ENCODE measurements around the gene EFNB2.

Gene EFNB2

GRCh38 chr13:106551350-106551749, 15.9 kb upstream of the EFNB2 start:
- no peak for DNase-seq (ENCODE audit: low read depth in 2 of 2)

GRCh38 chr13:106550570-106551135, 15.2 kb upstream of the EFNB2 start:
- DNase-seq (ENCODE audit: low read depth in 2 of 2), result no peak

- no peak for DNase-seq (ENCODE audit: low read depth in 2 of 2)
These were observed 12.7 kb upstream of the EFNB2 start for GRCh38 chr13:106548064-106548696.

GRCh38 chr13:106541826-106542225, 6.4 kb upstream of the EFNB2 start:
- DNase-seq (ENCODE audit: low read depth in 2 of 2), result no peak

GRCh38 chr13:106540613-106541012, 5.2 kb upstream of the EFNB2 start:
- no peak for DNase-seq (ENCODE audit: low read depth in 2 of 2)

- no peak for DNase-seq (ENCODE audit: low read depth in 2 of 2)
These were observed 2.1 kb upstream of the EFNB2 start for GRCh38 chr13:106537521-106537920.

GRCh38 chr13:106536244-106537034, 977 bp upstream of the EFNB2 start:
- DNase-seq (ENCODE audit: low read depth in 2 of 2), result peak; percentile 65 to 92

GRCh38 chr13:106534639-106535551, 567 bp downstream of the EFNB2 start:
- DNase-seq (ENCODE audit: low read depth in 2 of 2), result no peak

- DNase-seq (ENCODE audit: low read depth in 2 of 2), result peak in 1 of 2 donors; percentile 4
These were observed 1.4 kb downstream of the EFNB2 start for GRCh38 chr13:106533943-106534638.

- no peak for DNase-seq (ENCODE audit: low read depth in 2 of 2)
These were observed 2.1 kb downstream of the EFNB2 start for GRCh38 chr13:106533101-106533942.

- no peak for DNase-seq (ENCODE audit: low read depth in 2 of 2)
These were observed 3.1 kb downstream of the EFNB2 start for GRCh38 chr13:106532111-106532929.

- DNase-seq (ENCODE audit: low read depth in 2 of 2), result no peak
These were observed 4.4 kb downstream of the EFNB2 start for GRCh38 chr13:106530980-106531481.

GRCh38 chr13:106530171-106530851, 5.2 kb downstream of the EFNB2 start:
- DNase-seq (ENCODE audit: low read depth in 2 of 2), result no peak

- no peak for DNase-seq (ENCODE audit: low read depth in 2 of 2)
These were observed 5.9 kb downstream of the EFNB2 start for GRCh38 chr13:106529415-106530170.

GRCh38 chr13:106528718-106529414, 6.6 kb downstream of the EFNB2 start:
- no peak for DNase-seq (ENCODE audit: low read depth in 2 of 2)

- DNase-seq (ENCODE audit: low read depth in 2 of 2), result no peak
These were observed 7.6 kb downstream of the EFNB2 start for GRCh38 chr13:106527826-106528225.

- no peak for DNase-seq (ENCODE audit: low read depth in 2 of 2)
These were observed 8.0 kb downstream of the EFNB2 start for GRCh38 chr13:106527445-106527801.

Measured in stimulated activated CD4-positive, alpha-beta T cell treated with anti-CD3 and anti-CD28 coated beads, Interleukin-1b, Interleukin-23, amount 100 ng/mL, for 1 hour (primary cell).